H1 (cell line): ENCODE data around the gene ITGA11. TPM values are rescaled to one million over a fixed set of nuclear protein-coding genes. Genes with fewer than 3 reads are reported as not detected.

Experiments
- CTCF ChIA-PET: fragments of 300-600 bp; sonication (Branson Sonifier 250); formaldehyde crosslinking; loops from one replicate; lab custom pipeline; 2021; ENCODE audit not compliant: partially characterized antibody; lab: Charles Lee
- POLR2A ChIA-PET: fragments of 300-600 bp; sonication (Branson Sonifier 250); formaldehyde crosslinking; loops from one replicate; lab custom pipeline; 2021; ENCODE audit warnings: inconsistent platforms; ENCODE audit not compliant: partially characterized antibody; lab: Charles Lee
- DNase-seq, 2 experiments: peaks; one replicate each; pipeline versions ENCODE4 v3.0.0 to v3.0.0-alpha.2; 2010 to 2022; ENCODE audit warnings: low spot score in 2 of 2, low read depth in 1 of 2, mixed read lengths in 1 of 2
- FAIRE-seq: peaks from 2 replicates; lab custom pipeline; 2011; peaks lifted over from hg19 to GRCh38; lab: Jason Lieb, UNC
- H2AFZ ChIP-seq: 2 replicates; pipeline ENCODE4 v1.8.1; 2012; ENCODE audit warnings: low read length, inconsistent platforms
- H2AK5ac ChIP-seq: 2 replicates; pipeline ENCODE4 v1.6.1; 2013; ENCODE audit warnings: low read depth, low read length
- H2BK120ac ChIP-seq: replicated peaks from 2 replicates; pipeline ENCODE3; 2013; ENCODE audit warnings: low read depth, low read length, inconsistent platforms
- H2BK12ac ChIP-seq: 2 replicates; pipeline ENCODE4 v1.6.1; 2013; ENCODE audit warnings: low read depth, low read length
- H2BK15ac ChIP-seq: 2 replicates; pipeline ENCODE4 v1.6.1; 2013; ENCODE audit warnings: low read length
- H2BK20ac ChIP-seq: 2 replicates; pipeline ENCODE4 v1.6.1; 2013; ENCODE audit warnings: low read length
- H2BK5ac ChIP-seq: 2 replicates; pipeline ENCODE4 v1.6.1; 2013; ENCODE audit warnings: low read depth, low read length
- H3K14ac ChIP-seq: 2 replicates; pipeline ENCODE4 v1.6.1; 2013; ENCODE audit warnings: inconsistent platforms; ENCODE audit not compliant: insufficient read length
- H3K18ac ChIP-seq: 2 replicates; pipeline ENCODE4 v1.6.1; 2013; ENCODE audit warnings: low read length; ENCODE audit errors: extremely low read depth
- H3K23ac ChIP-seq: 2 replicates; pipeline ENCODE4 v1.6.1; 2013; ENCODE audit warnings: inconsistent platforms; ENCODE audit not compliant: insufficient read length
- H3K23me2 ChIP-seq: 2 replicates; pipeline ENCODE4 v1.6.1; 2013; ENCODE audit warnings: low read depth, low read length
- H3K27ac ChIP-seq: 2 replicates; pipeline ENCODE4 v1.6.1; 2011; ENCODE audit warnings: low read depth, low read length, inconsistent platforms
- H3K27me3 ChIP-seq, 4 experiments: replicated peaks in 1 of 4; 1 replicate in 1 of 4; 2 replicates in 3 of 4; pipeline versions ENCODE4 v1.6.1 to v1.8.1; 2011 to 2013; ENCODE audit warnings: low read length in 3 of 4, mild to moderate bottlenecking in 3 of 4, inconsistent platforms in 2 of 4, mixed read lengths in 2 of 4, moderate library complexity in 1 of 4; ENCODE audit not compliant: control insufficient read depth in 3 of 4, insufficient read depth in 3 of 4; ENCODE audit errors: extremely low read depth in 1 of 4
- H3K36me3 ChIP-seq, 4 experiments: 2 replicates each; pipeline versions ENCODE4 v1.6.1 to v1.8.1; 2011 to 2013; ENCODE audit warnings: mild to moderate bottlenecking in 4 of 4, low read length in 3 of 4, moderate library complexity in 2 of 4, control low read depth in 1 of 4, inconsistent platforms in 1 of 4; ENCODE audit not compliant: insufficient read depth in 4 of 4, control insufficient read depth in 2 of 4
- H3K4ac ChIP-seq: replicated peaks from 2 replicates; pipeline ENCODE3; 2013; ENCODE audit warnings: low read length, low read depth, mixed read lengths, inconsistent platforms; ENCODE audit not compliant: insufficient read length
- H3K4me1 ChIP-seq, 4 experiments: replicated peaks in 1 of 4; 1 replicate in 1 of 4; 2 replicates in 3 of 4; pipeline versions ENCODE4 v1.6.1 to v1.8.1; 2011 to 2013; ENCODE audit warnings: low read length in 3 of 4, inconsistent platforms in 2 of 4, mixed read lengths in 1 of 4; ENCODE audit not compliant: insufficient read depth in 4 of 4, control insufficient read depth in 3 of 4
- H3K4me2 ChIP-seq, 2 experiments: 2 replicates each; pipeline versions ENCODE4 v1.6.1 to v1.8.1; 2011 to 2013; ENCODE audit warnings: low read depth in 2 of 2, low read length in 2 of 2, control low read depth in 1 of 2, inconsistent platforms in 1 of 2, mild to moderate bottlenecking in 1 of 2; ENCODE audit not compliant: insufficient read depth in 1 of 2
- H3K4me3 ChIP-seq, 4 experiments: fragments of 200-600, 300-600 bp in 1 of 4; sonication (generic), shearing (Covaris generic), sonication (Bioruptor Twin) in 1 of 4; 2 replicates each; pipeline versions ENCODE4 v1.5.1 to v1.8.1; 2011 to 2016; ENCODE audit warnings: low read length in 4 of 4, low read depth in 3 of 4, control low read depth in 2 of 4, inconsistent platforms in 2 of 4, mild to moderate bottlenecking in 2 of 4, mixed read lengths in 1 of 4, moderate library complexity in 1 of 4; ENCODE audit not compliant: insufficient read depth in 2 of 4; ENCODE audit errors: extremely low read depth in 1 of 4
- H3K56ac ChIP-seq: replicated peaks from 2 replicates; pipeline ENCODE3; 2013; ENCODE audit warnings: low read depth, mild to moderate bottlenecking, mixed read lengths, low read length, inconsistent platforms; ENCODE audit not compliant: insufficient read length
- H3K79me1 ChIP-seq: 2 replicates; pipeline ENCODE4 v1.6.1; 2013; ENCODE audit warnings: low read depth, low read length, control low read depth
- H3K79me2 ChIP-seq, 2 experiments: 2 replicates each; pipeline versions ENCODE4 v1.6.1 to v1.8.1; 2012 to 2013; ENCODE audit warnings: low read length in 2 of 2, mild to moderate bottlenecking in 2 of 2, inconsistent platforms in 1 of 2; ENCODE audit not compliant: insufficient read depth in 2 of 2, control insufficient read depth in 1 of 2
- H3K9ac ChIP-seq, 4 experiments: replicated peaks in 1 of 4; 1 replicate in 1 of 4; 2 replicates in 3 of 4; pipeline versions ENCODE4 v1.6.1 to v1.8.1; 2011 to 2013; ENCODE audit warnings: low read depth in 3 of 4, low read length in 3 of 4, control low read depth in 2 of 4, mild to moderate bottlenecking in 2 of 4, moderate library complexity in 2 of 4, inconsistent platforms in 1 of 4; ENCODE audit errors: extremely low read depth in 1 of 4
- H3K9me3 ChIP-seq, 2 experiments: 2 replicates each; pipeline versions ENCODE4 v1.6.1 to v1.8.1; 2012 to 2013; ENCODE audit warnings: mild to moderate bottlenecking in 2 of 2, moderate library complexity in 2 of 2, control low read depth in 1 of 2, inconsistent platforms in 1 of 2, low read depth in 1 of 2, low read length in 1 of 2, mixed read lengths in 1 of 2; ENCODE audit not compliant: insufficient read depth in 2 of 2
- H4K20me1 ChIP-seq, 2 experiments: replicated peaks in 1 of 2; 2 replicates each; pipeline versions ENCODE3 to v1.8.1; 2011 to 2013; ENCODE audit warnings: inconsistent platforms in 2 of 2, low read length in 2 of 2, mild to moderate bottlenecking in 1 of 2; ENCODE audit not compliant: insufficient read depth in 2 of 2, control insufficient read depth in 1 of 2
- H4K5ac ChIP-seq: 2 replicates; pipeline ENCODE4 v1.6.1; 2013; ENCODE audit warnings: low read length, low read depth, mixed read lengths, inconsistent platforms; ENCODE audit not compliant: insufficient read length
- H4K8ac ChIP-seq: 2 replicates; pipeline ENCODE4 v1.8.0; 2013; ENCODE audit warnings: mild to moderate bottlenecking, moderate library complexity, low read length, inconsistent platforms; ENCODE audit not compliant: insufficient read depth; ENCODE audit errors: extremely low read depth
- H4K91ac ChIP-seq: replicated peaks from 2 replicates; pipeline ENCODE3; 2013; ENCODE audit warnings: low read length, mixed read lengths, inconsistent platforms; ENCODE audit not compliant: insufficient read length
- EP300 ChIP-seq, 2 experiments: IDR thresholded peaks; 1 replicate in 1 of 2; 2 replicates in 1 of 2; pipeline ENCODE4 v1.6.1; 2011 to 2012; ENCODE audit warnings: low read depth in 2 of 2, low read length in 2 of 2, mild to moderate bottlenecking in 2 of 2, borderline replicate concordance in 1 of 2, inconsistent platforms in 1 of 2, moderate library complexity in 1 of 2
- FOSL1 ChIP-seq: IDR thresholded peaks from 2 replicates; pipeline ENCODE4 v1.6.1; 2011; ENCODE audit warnings: mild to moderate bottlenecking, low read depth, low read length, moderate library complexity; ENCODE audit not compliant: insufficient read depth
- HDAC6 ChIP-seq: IDR thresholded peaks from one replicate; pipeline ENCODE4 v1.7.1; 2012; ENCODE audit warnings: low read depth, mild to moderate bottlenecking, inconsistent platforms, low read length, moderate library complexity
- MAX ChIP-seq: IDR thresholded peaks from 2 replicates; pipeline ENCODE4 v1.6.1; 2012; ENCODE audit warnings: inconsistent platforms
- PHF8 ChIP-seq: fragments of 200-600 bp; sonication (generic); conservative IDR thresholded peaks from 2 replicates; pipeline ENCODE4 v1.7.1; 2012; ENCODE audit warnings: low read depth, mild to moderate bottlenecking, inconsistent platforms, low read length, moderate library complexity
- POLR2A ChIP-seq, 2 experiments: IDR thresholded peaks; 1 replicate in 1 of 2; 2 replicates in 1 of 2; pipeline ENCODE4 v1.6.1; 2011; ENCODE audit warnings: low read depth in 2 of 2, low read length in 2 of 2, mild to moderate bottlenecking in 2 of 2; ENCODE audit errors: control extremely low read depth in 1 of 2
- POLR2AphosphoS5 ChIP-seq: IDR thresholded peaks from 2 replicates; pipeline ENCODE4 v1.6.1; 2011; ENCODE audit warnings: low read depth, low read length
- RAD21 ChIP-seq, 2 experiments: IDR thresholded peaks in 1 of 2; conservative IDR thresholded peaks in 1 of 2; 2 replicates each; pipeline ENCODE4 v1.6.1; 2011; ENCODE audit warnings: low read depth in 2 of 2, low read length in 2 of 2, improper control_type of control experiment in 1 of 2, inconsistent platforms in 1 of 2, mild to moderate bottlenecking in 1 of 2, moderate library complexity in 1 of 2
- RBBP5 ChIP-seq: IDR thresholded peaks from 2 replicates; pipeline ENCODE4 v1.7.1; 2012; ENCODE audit warnings: low read depth, mild to moderate bottlenecking, inconsistent platforms, low read length, moderate library complexity, borderline replicate concordance
- RXRA ChIP-seq: IDR thresholded peaks from 2 replicates; pipeline ENCODE4 v1.6.1; 2011; ENCODE audit warnings: low read depth, mild to moderate bottlenecking, low read length, moderate library complexity; ENCODE audit not compliant: insufficient read depth
- SRF ChIP-seq: IDR thresholded peaks from 2 replicates; pipeline ENCODE4 v1.6.1; 2011; ENCODE audit warnings: mild to moderate bottlenecking, low read depth, low read length, moderate library complexity
- ZNF274 ChIP-seq: IDR thresholded peaks from 2 replicates; pipeline ENCODE4 v1.7.0; 2012; ENCODE audit warnings: low read length, borderline replicate concordance; ENCODE audit errors: extremely low read depth
- WGBS, 2 experiments: shearing (Covaris generic) in 1 of 2; methylation state at CpG; one replicate each; pipeline versions ENCODE4 v1.1.6 to v1.1.7; 2013 to 2015; ENCODE audit warnings: low lambda C conversion rate in 2 of 2, mixed read lengths in 2 of 2, inconsistent platforms in 1 of 2, low coverage in 1 of 2, missing lambda C conversion rate in 1 of 2; ENCODE audit not compliant: insufficient replicate concordance in 2 of 2, insufficient coverage in 1 of 2, insufficient read length in 1 of 2; ENCODE audit errors: extremely low coverage in 1 of 2, missing lambda C conversion rate in 1 of 2; 5-methylcytosine and 5-hydroxymethylcytosine counted together
- polyA plus RNA-seq, 7 experiments: library from polyadenylated mRNA; depleted of rRNA in 3 of 7; stranded (reverse) in 5 of 7; unstranded in 2 of 7; fragments of >200 nt in 5 of 7; fragments of 200-250 nt in 2 of 7; gene quantifications; 1 replicate in 5 of 7; 2 replicates in 1 of 7; 4 replicates in 1 of 7; pipeline versions ENCODE4 v1.2.1 to v1.2.3, GENCODE V29; 2011 to 2013; ENCODE audit warnings: missing spikeins in 2 of 7, mixed read lengths in 2 of 7
- total RNA-seq: library from RNA; stranded (reverse); fragmentation: NEBNext Ultra II Directional; extraction: Animal tissue kit (Norgen Biotek cat#: 25700); gene quantifications from 2 replicates; pipeline ENCODE4 v1.2.1, GENCODE V29; 2021

The ITGA11 gene
- total and polyA plus RNA-seq, 2 of the 8 experiments (the other 6 are each of a cell fraction or from before 2014, with no cell fraction given), result 0.05 to 0.06 TPM

- H3K18ac ChIP-seq, result no peak overlapping the region
- TF ChIP-seq EP300 (IDR thresholded peaks at IDR 0.05; ENCODE audit: borderline replicate concordance in 1 of 2, low read depth in 2 of 2, low read length in 2 of 2) (no peak), FOSL1 (no peak), POLR2AphosphoS5 (no peak), RAD21 (IDR thresholded peaks at IDR 0.05 in 1 of 2, conservative IDR thresholded peaks at IDR 0.05 in 1 of 2; ENCODE audit: low read depth in 2 of 2, low read length in 2 of 2) (no peak), POLR2A (IDR thresholded peaks at IDR 0.05; ENCODE audit: control extremely low read depth in 1 of 2, low read depth in 2 of 2, low read length in 2 of 2) (no peak), HDAC6 (no peak), PHF8 (no peak), RXRA (no peak), SRF (no peak), ZNF274 (no peak), RBBP5 (no peak), MAX (no peak)
- no peaks in the 10 kb centered on the region for H4K20me1 ChIP-seq
- no peaks in the 10 kb centered on the region for H3K9me3 ChIP-seq
- H2BK15ac ChIP-seq, result no peak overlapping the region
- no peak overlapping the region for H2AK5ac ChIP-seq
- no peak overlapping the region for H3K14ac ChIP-seq
- H3K4me2 ChIP-seq, result no peak overlapping the region
- no peak overlapping the region for H3K4me3 ChIP-seq
- no peak overlapping the region for H3K23ac ChIP-seq
- H2BK5ac ChIP-seq, result no peak overlapping the region
- H3K4ac ChIP-seq, result no peak overlapping the region
- H3K27me3 ChIP-seq, result no peaks in the 10 kb centered on the region; a peak in 1 of 7 replicates
- no peak overlapping the region for H2BK20ac ChIP-seq
- H4K8ac ChIP-seq, result no peak overlapping the region
- POLR2A ChIA-PET, result no interaction called here
- H3K23me2 ChIP-seq, result no peaks in the 10 kb centered on the region
- WGBS, 2 experiments, result 80% methylated on average over 6 of the region's 6 CpGs; no CpG with 5 or more reads in 1 of the 2 experiments
- H4K91ac ChIP-seq, result no peak overlapping the region
- no peak overlapping the region for H2AFZ ChIP-seq
- H2BK120ac ChIP-seq, result no peak overlapping the region
- H3K36me3 ChIP-seq, result no peaks in the 10 kb centered on the region
- CTCF ChIA-PET, result interaction anchor here (0.8 to 1.7 kb wide), 6 partner anchors 17 to 154 kb away, joined by 3 to 5 read pairs (median 4); no protein-coding TSS in a partner anchor
- H3K27ac ChIP-seq, result no peak overlapping the region
- H3K4me1 ChIP-seq, result no peaks in the 10 kb centered on the region; a peak in 1 of 7 replicates
- no peak overlapping the region for H3K9ac ChIP-seq
- no peak overlapping the region for H2BK12ac ChIP-seq
- H3K56ac ChIP-seq, result no peak overlapping the region
- FAIRE-seq (no peak), DNase-seq (no peak)
- H3K79me1 ChIP-seq, result no peaks in the 10 kb centered on the region
- H3K79me2 ChIP-seq, result no peaks in the 10 kb centered on the region
- no peak overlapping the region for H4K5ac ChIP-seq
These were observed 37.4 kb upstream of the ITGA11 start for GRCh38 chr15:68469162-68470048.
